ENCODE measurements around the gene FGF19.

FGF19 gene

DNA sequence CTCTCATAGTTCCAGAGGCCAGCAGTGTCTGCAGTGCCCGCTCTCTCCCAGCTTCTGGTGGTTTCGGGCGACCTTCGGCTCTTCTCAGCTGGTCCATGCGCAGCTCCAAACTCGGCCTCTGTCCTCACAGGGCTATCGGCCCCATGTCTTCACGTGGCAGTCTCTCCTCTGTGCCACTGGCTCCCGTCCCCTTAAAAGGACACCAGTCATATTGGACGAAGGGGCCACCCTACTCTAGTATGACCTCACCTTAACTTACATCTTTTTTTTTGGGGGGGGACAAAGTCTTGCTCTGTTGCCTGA is 42.5 kb downstream of the FGF19 start:
- peaks cover 20 to 30% of the 10 kb centered on the region in 2 donors for H3K4me1 ChIP-seq (ENCODE audit: control insufficient read depth in 2 of 2, insufficient read depth in 1 of 2, low read depth in 1 of 2, low read length in 2 of 2)
- no peak overlapping the region for H3K4me3 ChIP-seq (ENCODE audit: low read length in 2 of 2)
- H3K4ac ChIP-seq (ENCODE audit: low read length), result no peak overlapping the region
- no peak for DNase-seq (ENCODE audit: low spot score)
- H3K23ac ChIP-seq (ENCODE audit: low read depth, low read length, poor library complexity), result no peak overlapping the region
- H2BK5ac ChIP-seq (ENCODE audit: low read length), result peak overlapping the region; percentile 9
- no peak overlapping the region for H3K27ac ChIP-seq (replicated peaks; ENCODE audit: low read length)
- H3K9me3 ChIP-seq (replicated peaks in 1 of 2; ENCODE audit: control insufficient read depth in 2 of 2, insufficient read depth in 1 of 2, low read depth in 1 of 2, low read length in 2 of 2), result no peaks in the 10 kb centered on the region
- H4K91ac ChIP-seq (ENCODE audit: low read depth, low read length, poor library complexity), result no peak overlapping the region
- H2BK15ac ChIP-seq (ENCODE audit: low read length), result peak overlapping the region; percentile 91
- H3K36me3 ChIP-seq (replicated peaks in 1 of 2; ENCODE audit: control insufficient read depth in 2 of 2, insufficient read depth in 2 of 2, low read length in 2 of 2), result peaks cover 9 to 28% of the 10 kb centered on the region in 2 donors
- H3K79me1 ChIP-seq (ENCODE audit: low read depth, low read length), result no peaks in the 10 kb centered on the region
- no peak overlapping the region for H2AFZ ChIP-seq (ENCODE audit: low read length)
- H2AK5ac ChIP-seq (ENCODE audit: low read depth, low read length), result peak overlapping the region; percentile 3
- no peak overlapping the region for H2BK120ac ChIP-seq (ENCODE audit: low read depth, low read length)
- H3K9ac ChIP-seq (ENCODE audit: low read depth, low read length, poor library complexity), result no peak overlapping the region
- no peak overlapping the region for H3K14ac ChIP-seq (ENCODE audit: low read length)
- H3K27me3 ChIP-seq (ENCODE audit: control insufficient read depth in 3 of 3, insufficient read depth in 3 of 3, low read depth in 1 of 3, low read length in 3 of 3), result no peaks in the 10 kb centered on the region
- H3K4me2 ChIP-seq (ENCODE audit: insufficient read depth, low read length, poor library complexity, severe bottlenecking), result no peak overlapping the region
- H4K8ac ChIP-seq (ENCODE audit: low read depth, low read length), result no peak overlapping the region
- no peak overlapping the region for H3K18ac ChIP-seq (ENCODE audit: low read length)
- no peak overlapping the region for H2BK12ac ChIP-seq (ENCODE audit: low read length)
- no CpG with 5 or more reads among the region's 10 CpGs for WGBS, 2 donors (ENCODE audit: extremely low coverage in 2 of 2, insufficient read length in 2 of 2, insufficient replicate concordance in 1 of 2)

DNA sequence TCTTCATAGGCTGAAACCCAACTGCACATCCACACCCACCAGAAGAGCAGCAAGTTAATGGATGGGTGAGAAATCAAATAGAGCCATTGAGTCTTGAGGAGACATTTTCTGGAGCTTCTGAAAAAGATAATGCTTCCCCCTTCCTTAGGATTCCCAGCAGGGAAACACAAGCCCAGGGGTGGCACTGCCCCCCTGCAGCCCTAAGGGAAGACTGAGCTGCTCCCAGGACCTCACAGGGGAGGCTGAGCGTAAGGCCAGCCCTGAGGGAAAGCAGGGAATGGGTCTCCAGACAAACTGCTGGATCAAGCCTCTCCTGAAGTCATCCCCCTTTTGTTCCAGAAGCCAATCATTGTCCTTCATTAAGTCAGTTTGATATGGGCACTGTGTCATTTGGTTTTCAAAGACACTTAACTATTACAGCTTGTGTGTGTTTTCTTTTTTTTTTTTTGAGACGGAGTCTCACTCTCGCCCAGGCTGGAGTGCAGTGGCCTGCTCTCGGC is 43.8 kb downstream of the FGF19 start:
- Histone ChIP-seq H3K23ac (ENCODE audit: low read depth, low read length, poor library complexity) (no peak overlapping the region), H3K14ac (ENCODE audit: low read length) (no peak overlapping the region), H3K4me1 (ENCODE audit: control insufficient read depth in 2 of 2, insufficient read depth in 1 of 2, low read depth in 1 of 2, low read length in 2 of 2) (peaks cover 20 to 34% of the 10 kb centered on the region in 2 donors), H2BK15ac (ENCODE audit: low read length) (peak overlapping the region; percentile 71), H3K9ac (ENCODE audit: low read depth, low read length, poor library complexity) (no peak overlapping the region), H3K27me3 (ENCODE audit: control insufficient read depth in 3 of 3, insufficient read depth in 3 of 3, low read depth in 1 of 3, low read length in 3 of 3) (no peaks in the 10 kb centered on the region), H2BK120ac (ENCODE audit: low read depth, low read length) (no peak overlapping the region), H3K4me3 (ENCODE audit: low read length in 2 of 2) (no peak overlapping the region), H3K27ac (replicated peaks; ENCODE audit: low read length) (no peak overlapping the region), H2AFZ (ENCODE audit: low read length) (no peak overlapping the region), H3K9me3 (replicated peaks in 1 of 2; ENCODE audit: control insufficient read depth in 2 of 2, insufficient read depth in 1 of 2, low read depth in 1 of 2, low read length in 2 of 2) (no peaks in the 10 kb centered on the region), H2BK12ac (ENCODE audit: low read length) (no peak overlapping the region), H3K36me3 (replicated peaks in 1 of 2; ENCODE audit: control insufficient read depth in 2 of 2, insufficient read depth in 2 of 2, low read length in 2 of 2) (peaks cover 9 to 18% of the 10 kb centered on the region in 2 donors), H3K79me1 (ENCODE audit: low read depth, low read length) (no peaks in the 10 kb centered on the region), H4K91ac (ENCODE audit: low read depth, low read length, poor library complexity) (no peak overlapping the region), H2AK5ac (ENCODE audit: low read depth, low read length) (peak overlapping the region; percentile 61), H3K18ac (ENCODE audit: low read length) (no peak overlapping the region), H4K8ac (ENCODE audit: low read depth, low read length) (no peak overlapping the region), H2BK5ac (ENCODE audit: low read length) (peak overlapping the region; percentile 97), H3K4ac (ENCODE audit: low read length) (no peak overlapping the region), H3K4me2 (ENCODE audit: insufficient read depth, low read length, poor library complexity, severe bottlenecking) (no peak overlapping the region)
- WGBS, 2 donors (ENCODE audit: extremely low coverage in 2 of 2, insufficient read length in 2 of 2, insufficient replicate concordance in 1 of 2), result no CpG with 5 or more reads among the region's 4 CpGs
- no peak for DNase-seq (ENCODE audit: low spot score)

DNA sequence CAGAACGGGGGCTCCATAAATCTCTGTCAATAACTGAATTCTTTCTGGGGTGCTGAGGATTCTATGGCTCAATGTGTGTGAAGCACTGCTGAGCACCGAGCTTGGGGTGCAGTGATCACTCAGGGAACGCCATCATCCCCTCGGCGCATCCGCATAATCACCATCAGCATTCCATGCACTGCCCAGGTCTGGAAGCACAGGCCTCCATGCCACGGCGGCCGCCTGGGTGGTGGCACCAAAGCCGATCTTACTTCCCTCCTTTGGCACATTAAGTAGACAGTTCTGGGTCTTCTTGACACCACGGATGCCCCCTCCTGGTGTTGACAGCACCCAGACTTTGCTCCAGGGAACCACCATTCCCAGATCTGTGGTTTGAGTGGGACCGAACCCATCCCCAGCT is 44.2 kb downstream of the FGF19 start:
- no peak overlapping the region for H4K8ac ChIP-seq (ENCODE audit: low read depth, low read length)
- H3K36me3 ChIP-seq (replicated peaks in 1 of 2; ENCODE audit: control insufficient read depth in 2 of 2, insufficient read depth in 2 of 2, low read length in 2 of 2), result peaks cover 5 to 14% of the 10 kb centered on the region in 2 donors
- H3K23ac ChIP-seq (ENCODE audit: low read depth, low read length, poor library complexity), result no peak overlapping the region
- H3K4ac ChIP-seq (ENCODE audit: low read length), result peak overlapping the region; percentile 66
- H3K27ac ChIP-seq (replicated peaks; ENCODE audit: low read length), result no peak overlapping the region
- peak overlapping the region; percentile 71 for H2BK15ac ChIP-seq (ENCODE audit: low read length)
- no peak for DNase-seq (ENCODE audit: low spot score)
- H3K4me3 ChIP-seq (ENCODE audit: low read length in 2 of 2), result no peak overlapping the region
- H3K27me3 ChIP-seq (ENCODE audit: control insufficient read depth in 3 of 3, insufficient read depth in 3 of 3, low read depth in 1 of 3, low read length in 3 of 3), result no peaks in the 10 kb centered on the region
- no peaks in the 10 kb centered on the region for H3K79me1 ChIP-seq (ENCODE audit: low read depth, low read length)
- H2BK5ac ChIP-seq (ENCODE audit: low read length), result peak overlapping the region; percentile 97
- no peak overlapping the region for H3K9ac ChIP-seq (ENCODE audit: low read depth, low read length, poor library complexity)
- peak overlapping the region; percentile 61 for H2AK5ac ChIP-seq (ENCODE audit: low read depth, low read length)
- no peak overlapping the region for H2AFZ ChIP-seq (ENCODE audit: low read length)
- no peaks in the 10 kb centered on the region for H3K9me3 ChIP-seq (replicated peaks in 1 of 2; ENCODE audit: control insufficient read depth in 2 of 2, insufficient read depth in 1 of 2, low read depth in 1 of 2, low read length in 2 of 2)
- H2BK120ac ChIP-seq (ENCODE audit: low read depth, low read length), result peak overlapping the region; percentile 29
- no peak overlapping the region for H3K14ac ChIP-seq (ENCODE audit: low read length)
- peak overlapping the region; percentile 71 for H3K18ac ChIP-seq (ENCODE audit: low read length)
- no peak overlapping the region for H2BK12ac ChIP-seq (ENCODE audit: low read length)
- H3K4me1 ChIP-seq (ENCODE audit: control insufficient read depth in 2 of 2, insufficient read depth in 1 of 2, low read depth in 1 of 2, low read length in 2 of 2), result peaks cover 20 to 34% of the 10 kb centered on the region in 2 donors
- H3K4me2 ChIP-seq (ENCODE audit: insufficient read depth, low read length, poor library complexity, severe bottlenecking), result no peak overlapping the region
- no CpG with 5 or more reads among the region's 12 CpGs for WGBS, 2 donors (ENCODE audit: extremely low coverage in 2 of 2, insufficient read length in 2 of 2, insufficient replicate concordance in 1 of 2)
- H4K91ac ChIP-seq (ENCODE audit: low read depth, low read length, poor library complexity), result no peak overlapping the region

DNA sequence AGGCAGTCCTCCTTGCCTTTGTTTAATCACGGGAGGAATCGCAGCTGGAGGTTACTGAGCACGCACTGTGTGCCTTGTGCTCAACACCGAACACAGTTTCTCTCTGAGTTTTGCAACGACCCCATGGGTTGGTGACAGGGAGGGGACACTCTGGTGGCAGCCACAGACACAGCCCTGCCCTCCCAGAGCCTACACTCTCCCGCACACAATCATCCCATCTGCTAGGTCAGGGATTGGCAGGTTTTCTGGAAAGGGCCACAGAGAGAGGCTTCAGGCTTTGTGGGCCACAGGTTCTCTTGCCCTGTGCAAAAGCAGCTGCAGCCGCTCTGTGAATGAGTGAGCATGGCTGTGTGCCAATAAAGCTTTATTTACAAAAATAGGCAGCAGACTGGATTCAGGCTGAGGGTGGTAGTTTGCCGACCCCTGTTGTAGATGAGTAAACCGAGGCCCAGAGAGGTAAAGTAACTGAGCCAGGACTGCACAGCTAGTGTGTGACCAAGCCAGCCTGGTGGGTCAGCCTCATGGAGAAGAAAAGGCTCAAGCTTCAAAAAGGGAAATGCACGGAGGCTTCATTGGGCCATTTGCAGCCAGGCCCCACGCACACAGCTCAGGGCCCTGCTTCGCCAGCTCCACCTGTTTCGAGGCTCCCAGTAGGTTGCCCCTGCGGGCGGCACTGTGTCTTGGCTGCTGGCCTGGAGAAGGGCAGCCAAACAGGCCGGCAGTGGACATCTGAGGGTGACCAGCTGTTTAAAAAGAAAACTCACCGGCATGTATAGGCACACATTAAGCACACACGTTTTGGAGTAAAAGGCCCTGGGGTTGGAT is 45.0 kb downstream of the FGF19 start:
- H2BK12ac ChIP-seq (ENCODE audit: low read length), result peak overlapping the region; percentile 73
- H3K9ac ChIP-seq (ENCODE audit: low read depth, low read length, poor library complexity), result peak overlapping the region; percentile 85
- peak overlapping the region; percentile 77 for H2BK15ac ChIP-seq (ENCODE audit: low read length)
- DNase-seq (ENCODE audit: low spot score), result no peak
- H4K91ac ChIP-seq (ENCODE audit: low read depth, low read length, poor library complexity), result peak overlapping the region; percentile 31
- H2AFZ ChIP-seq (ENCODE audit: low read length), result peak overlapping the region; percentile 87
- H3K14ac ChIP-seq (ENCODE audit: low read length), result no peak overlapping the region
- no peak overlapping the region for H3K4ac ChIP-seq (ENCODE audit: low read length)
- H4K8ac ChIP-seq (ENCODE audit: low read depth, low read length), result peak overlapping the region; percentile 20
- peak overlapping the region; percentile 71 for H3K18ac ChIP-seq (ENCODE audit: low read length)
- peak overlapping the region; percentile 97 for H2BK5ac ChIP-seq (ENCODE audit: low read length)
- no peaks in the 10 kb centered on the region for H3K9me3 ChIP-seq (replicated peaks in 1 of 2; ENCODE audit: control insufficient read depth in 2 of 2, insufficient read depth in 1 of 2, low read depth in 1 of 2, low read length in 2 of 2)
- WGBS, 2 donors (ENCODE audit: extremely low coverage in 2 of 2, insufficient read length in 2 of 2, insufficient replicate concordance in 1 of 2), result no CpG with 5 or more reads among the region's 18 CpGs
- no peak overlapping the region for H3K23ac ChIP-seq (ENCODE audit: low read depth, low read length, poor library complexity)
- H3K4me2 ChIP-seq (ENCODE audit: insufficient read depth, low read length, poor library complexity, severe bottlenecking), result peak overlapping the region; percentile 32
- no peaks in the 10 kb centered on the region for H3K79me1 ChIP-seq (ENCODE audit: low read depth, low read length)
- no peaks in the 10 kb centered on the region for H3K27me3 ChIP-seq (ENCODE audit: control insufficient read depth in 3 of 3, insufficient read depth in 3 of 3, low read depth in 1 of 3, low read length in 3 of 3)
- peak overlapping the region; percentile 29 for H2BK120ac ChIP-seq (ENCODE audit: low read depth, low read length)
- peaks cover 20 to 34% of the 10 kb centered on the region in 2 donors for H3K4me1 ChIP-seq (ENCODE audit: control insufficient read depth in 2 of 2, insufficient read depth in 1 of 2, low read depth in 1 of 2, low read length in 2 of 2)
- peak overlapping the region; percentile 61 for H2AK5ac ChIP-seq (ENCODE audit: low read depth, low read length)
- no peak overlapping the region for H3K4me3 ChIP-seq (ENCODE audit: low read length in 2 of 2)
- peak overlapping the region; percentile 95 for H3K27ac ChIP-seq (replicated peaks; ENCODE audit: low read length)
- peaks cover 3 to 6% of the 10 kb centered on the region in 2 donors for H3K36me3 ChIP-seq (replicated peaks in 1 of 2; ENCODE audit: control insufficient read depth in 2 of 2, insufficient read depth in 2 of 2, low read length in 2 of 2)

All from neuronal stem cell (in vitro differentiated cells).